CD4-positive, alpha-beta T cell treated with Interleukin-12 subunit alpha and Interleukin-12 subunit beta, for 1 hour (primary cell): ENCODE data around the gene PLEKHH2.
"Not testable (repeated sequence)": the region's sequence is repeated elsewhere in the genome, so short reads cannot be mapped to it uniquely, and the experiment has no call there.

Experiments used
- DNase-seq: peaks from one replicate; pipeline ENCODE4 v3.0.0-alpha.2; 2020

Gene PLEKHH2

GRCh38 chr2:43718530-43719124, 81.6 kb downstream of the PLEKHH2 start:
- DNase-seq: no peak

GRCh38 chr2:43724728-43725526, 87.9 kb downstream of the PLEKHH2 start:
- DNase-seq: no peak

GRCh38 chr2:43725711-43726246, 88.7 kb downstream of the PLEKHH2 start:
- no peak for DNase-seq

GRCh38 chr2:43726961-43727633, 90.0 kb downstream of the PLEKHH2 start:
- not testable (repeated sequence) for DNase-seq

GRCh38 chr2:43727634-43728014, 90.6 kb downstream of the PLEKHH2 start:
- no peak for DNase-seq

GRCh38 chr2:43729491-43730174, 92.6 kb downstream of the PLEKHH2 start:
- no peak for DNase-seq

- DNase-seq: no peak
Observed at GRCh38 chr2:43731211-43731610, 94.2 kb downstream of the PLEKHH2 start.

GRCh38 chr2:43736637-43737036, 99.6 kb downstream of the PLEKHH2 start:
- no peak for DNase-seq

- DNase-seq: no peak
Observed at GRCh38 chr2:43737097-43737854, 100.2 kb downstream of the PLEKHH2 start.

GRCh38 chr2:43737855-43738254, 100.8 kb downstream of the PLEKHH2 start:
- no peak for DNase-seq

- no peak for DNase-seq
Observed at GRCh38 chr2:43738257-43738656, 101.2 kb downstream of the PLEKHH2 start.

- no peak for DNase-seq
Observed at GRCh38 chr2:43743706-43744105, 106.6 kb downstream of the PLEKHH2 start.

GRCh38 chr2:43745457-43745856, 108.4 kb downstream of the PLEKHH2 start:
- no peak for DNase-seq

- no peak for DNase-seq
Observed at GRCh38 chr2:43748333-43748732, 111.3 kb downstream of the PLEKHH2 start.

- DNase-seq: no peak
Observed at GRCh38 chr2:43749583-43749982, 112.5 kb downstream of the PLEKHH2 start.

- no peak for DNase-seq
Observed at GRCh38 chr2:43751476-43751990, 114.5 kb downstream of the PLEKHH2 start.

GRCh38 chr2:43752302-43752701, 115.2 kb downstream of the PLEKHH2 start:
- DNase-seq: no peak

- no peak for DNase-seq
Observed at GRCh38 chr2:43754180-43754579, 117.1 kb downstream of the PLEKHH2 start.

- DNase-seq: no peak
Observed at GRCh38 chr2:43758739-43759138, 121.7 kb downstream of the PLEKHH2 start.

- DNase-seq: no peak
Observed at GRCh38 chr2:43759195-43759594, 122.1 kb downstream of the PLEKHH2 start.

GRCh38 chr2:43762286-43762685, 125.2 kb downstream of the PLEKHH2 start:
- no peak for DNase-seq

- no peak for DNase-seq
Observed at GRCh38 chr2:43763091-43763490, 126.0 kb downstream of the PLEKHH2 start.
